H1 (cell line): ENCODE data around the gene FAM200B. TPM values are rescaled to one million over a fixed set of nuclear protein-coding genes. Genes with fewer than 3 reads are reported as not detected.

Experiments used
- CTCF ChIA-PET: fragments of 300-600 bp; sonication (Branson Sonifier 250); formaldehyde crosslinking; loops from one replicate; lab custom pipeline; 2021; ENCODE audit not compliant: partially characterized antibody; lab: Charles Lee
- POLR2A ChIA-PET: fragments of 300-600 bp; sonication (Branson Sonifier 250); formaldehyde crosslinking; loops from one replicate; lab custom pipeline; 2021; ENCODE audit warnings: inconsistent platforms; ENCODE audit not compliant: partially characterized antibody; lab: Charles Lee
- DNase-seq, 2 experiments: peaks; one replicate each; pipeline versions ENCODE4 v3.0.0 to v3.0.0-alpha.2; 2010 to 2022; ENCODE audit warnings: low spot score in 2 of 2, low read depth in 1 of 2, mixed read lengths in 1 of 2
- FAIRE-seq: peaks from 2 replicates; lab custom pipeline; 2011; peaks lifted over from hg19 to GRCh38; lab: Jason Lieb, UNC
- H2AFZ ChIP-seq: 2 replicates; pipeline ENCODE4 v1.8.1; 2012; ENCODE audit warnings: low read length, inconsistent platforms
- H2AK5ac ChIP-seq: 2 replicates; pipeline ENCODE4 v1.6.1; 2013; ENCODE audit warnings: low read depth, low read length
- H2BK120ac ChIP-seq: replicated peaks from 2 replicates; pipeline ENCODE3; 2013; ENCODE audit warnings: low read depth, low read length, inconsistent platforms
- H2BK12ac ChIP-seq: 2 replicates; pipeline ENCODE4 v1.6.1; 2013; ENCODE audit warnings: low read depth, low read length
- H2BK15ac ChIP-seq: 2 replicates; pipeline ENCODE4 v1.6.1; 2013; ENCODE audit warnings: low read length
- H2BK20ac ChIP-seq: 2 replicates; pipeline ENCODE4 v1.6.1; 2013; ENCODE audit warnings: low read length
- H2BK5ac ChIP-seq: 2 replicates; pipeline ENCODE4 v1.6.1; 2013; ENCODE audit warnings: low read depth, low read length
- H3K14ac ChIP-seq: 2 replicates; pipeline ENCODE4 v1.6.1; 2013; ENCODE audit warnings: inconsistent platforms; ENCODE audit not compliant: insufficient read length
- H3K18ac ChIP-seq: 2 replicates; pipeline ENCODE4 v1.6.1; 2013; ENCODE audit warnings: low read length; ENCODE audit errors: extremely low read depth
- H3K23ac ChIP-seq: 2 replicates; pipeline ENCODE4 v1.6.1; 2013; ENCODE audit warnings: inconsistent platforms; ENCODE audit not compliant: insufficient read length
- H3K23me2 ChIP-seq: 2 replicates; pipeline ENCODE4 v1.6.1; 2013; ENCODE audit warnings: low read depth, low read length
- H3K27ac ChIP-seq: 2 replicates; pipeline ENCODE4 v1.6.1; 2011; ENCODE audit warnings: low read depth, low read length, inconsistent platforms
- H3K27me3 ChIP-seq, 4 experiments: replicated peaks in 1 of 4; 1 replicate in 1 of 4; 2 replicates in 3 of 4; pipeline versions ENCODE4 v1.6.1 to v1.8.1; 2011 to 2013; ENCODE audit warnings: low read length in 3 of 4, mild to moderate bottlenecking in 3 of 4, inconsistent platforms in 2 of 4, mixed read lengths in 2 of 4, moderate library complexity in 1 of 4; ENCODE audit not compliant: control insufficient read depth in 3 of 4, insufficient read depth in 3 of 4; ENCODE audit errors: extremely low read depth in 1 of 4
- H3K36me3 ChIP-seq, 4 experiments: 2 replicates each; pipeline versions ENCODE4 v1.6.1 to v1.8.1; 2011 to 2013; ENCODE audit warnings: mild to moderate bottlenecking in 4 of 4, low read length in 3 of 4, moderate library complexity in 2 of 4, control low read depth in 1 of 4, inconsistent platforms in 1 of 4; ENCODE audit not compliant: insufficient read depth in 4 of 4, control insufficient read depth in 2 of 4
- H3K4ac ChIP-seq: replicated peaks from 2 replicates; pipeline ENCODE3; 2013; ENCODE audit warnings: low read length, low read depth, mixed read lengths, inconsistent platforms; ENCODE audit not compliant: insufficient read length
- H3K4me1 ChIP-seq, 4 experiments: replicated peaks in 1 of 4; 1 replicate in 1 of 4; 2 replicates in 3 of 4; pipeline versions ENCODE4 v1.6.1 to v1.8.1; 2011 to 2013; ENCODE audit warnings: low read length in 3 of 4, inconsistent platforms in 2 of 4, mixed read lengths in 1 of 4; ENCODE audit not compliant: insufficient read depth in 4 of 4, control insufficient read depth in 3 of 4
- H3K4me2 ChIP-seq, 2 experiments: 2 replicates each; pipeline versions ENCODE4 v1.6.1 to v1.8.1; 2011 to 2013; ENCODE audit warnings: low read depth in 2 of 2, low read length in 2 of 2, control low read depth in 1 of 2, inconsistent platforms in 1 of 2, mild to moderate bottlenecking in 1 of 2; ENCODE audit not compliant: insufficient read depth in 1 of 2
- H3K4me3 ChIP-seq, 4 experiments: fragments of 200-600, 300-600 bp in 1 of 4; sonication (generic), shearing (Covaris generic), sonication (Bioruptor Twin) in 1 of 4; 2 replicates each; pipeline versions ENCODE4 v1.5.1 to v1.8.1; 2011 to 2016; ENCODE audit warnings: low read length in 4 of 4, low read depth in 3 of 4, control low read depth in 2 of 4, inconsistent platforms in 2 of 4, mild to moderate bottlenecking in 2 of 4, mixed read lengths in 1 of 4, moderate library complexity in 1 of 4; ENCODE audit not compliant: insufficient read depth in 2 of 4; ENCODE audit errors: extremely low read depth in 1 of 4
- H3K56ac ChIP-seq: replicated peaks from 2 replicates; pipeline ENCODE3; 2013; ENCODE audit warnings: low read depth, mild to moderate bottlenecking, mixed read lengths, low read length, inconsistent platforms; ENCODE audit not compliant: insufficient read length
- H3K79me1 ChIP-seq: 2 replicates; pipeline ENCODE4 v1.6.1; 2013; ENCODE audit warnings: low read depth, low read length, control low read depth
- H3K79me2 ChIP-seq, 2 experiments: 2 replicates each; pipeline versions ENCODE4 v1.6.1 to v1.8.1; 2012 to 2013; ENCODE audit warnings: low read length in 2 of 2, mild to moderate bottlenecking in 2 of 2, inconsistent platforms in 1 of 2; ENCODE audit not compliant: insufficient read depth in 2 of 2, control insufficient read depth in 1 of 2
- H3K9ac ChIP-seq, 4 experiments: replicated peaks in 1 of 4; 1 replicate in 1 of 4; 2 replicates in 3 of 4; pipeline versions ENCODE4 v1.6.1 to v1.8.1; 2011 to 2013; ENCODE audit warnings: low read depth in 3 of 4, low read length in 3 of 4, control low read depth in 2 of 4, mild to moderate bottlenecking in 2 of 4, moderate library complexity in 2 of 4, inconsistent platforms in 1 of 4; ENCODE audit errors: extremely low read depth in 1 of 4
- H3K9me3 ChIP-seq, 2 experiments: 2 replicates each; pipeline versions ENCODE4 v1.6.1 to v1.8.1; 2012 to 2013; ENCODE audit warnings: mild to moderate bottlenecking in 2 of 2, moderate library complexity in 2 of 2, control low read depth in 1 of 2, inconsistent platforms in 1 of 2, low read depth in 1 of 2, low read length in 1 of 2, mixed read lengths in 1 of 2; ENCODE audit not compliant: insufficient read depth in 2 of 2
- H4K20me1 ChIP-seq, 2 experiments: replicated peaks in 1 of 2; 2 replicates each; pipeline versions ENCODE3 to v1.8.1; 2011 to 2013; ENCODE audit warnings: inconsistent platforms in 2 of 2, low read length in 2 of 2, mild to moderate bottlenecking in 1 of 2; ENCODE audit not compliant: insufficient read depth in 2 of 2, control insufficient read depth in 1 of 2
- H4K5ac ChIP-seq: 2 replicates; pipeline ENCODE4 v1.6.1; 2013; ENCODE audit warnings: low read length, low read depth, mixed read lengths, inconsistent platforms; ENCODE audit not compliant: insufficient read length
- H4K8ac ChIP-seq: 2 replicates; pipeline ENCODE4 v1.8.0; 2013; ENCODE audit warnings: mild to moderate bottlenecking, moderate library complexity, low read length, inconsistent platforms; ENCODE audit not compliant: insufficient read depth; ENCODE audit errors: extremely low read depth
- H4K91ac ChIP-seq: replicated peaks from 2 replicates; pipeline ENCODE3; 2013; ENCODE audit warnings: low read length, mixed read lengths, inconsistent platforms; ENCODE audit not compliant: insufficient read length
- ASH2L ChIP-seq: fragments of 200-600, 300-600 bp; sonication (generic); IDR thresholded peaks from one replicate; pipeline ENCODE4 v1.7.1; 2017; ENCODE audit warnings: low read length
- CEBPB ChIP-seq: IDR thresholded peaks from 2 replicates; pipeline ENCODE4 v1.6.1; 2012; ENCODE audit warnings: low read depth, low read length
- CREB1 ChIP-seq: IDR thresholded peaks from 2 replicates; pipeline ENCODE4 v1.6.1; 2012; ENCODE audit warnings: inconsistent platforms
- CTBP2 ChIP-seq: IDR thresholded peaks from 2 replicates; pipeline ENCODE4 v1.7.0; 2011; ENCODE audit warnings: borderline replicate concordance, mild to moderate bottlenecking, moderate library complexity, mixed read lengths, low read length; ENCODE audit not compliant: insufficient read depth, insufficient read length
- JUN ChIP-seq: IDR thresholded peaks from 2 replicates; pipeline ENCODE4 v1.6.1; 2011; ENCODE audit warnings: low read depth, mild to moderate bottlenecking, improper control_type of control experiment, low read length
- MAFK ChIP-seq: IDR thresholded peaks from 2 replicates; pipeline ENCODE4 v1.6.1; 2012; ENCODE audit warnings: low read depth, mild to moderate bottlenecking, improper control_type of control experiment, low read length
- MAX ChIP-seq: IDR thresholded peaks from 2 replicates; pipeline ENCODE4 v1.6.1; 2012; ENCODE audit warnings: inconsistent platforms
- NRF1 ChIP-seq: IDR thresholded peaks from 2 replicates; pipeline ENCODE4 v1.6.1; 2011; ENCODE audit warnings: mild to moderate bottlenecking, low read depth, low read length, improper control_type of control experiment
- POU5F1 ChIP-seq: IDR thresholded peaks from 2 replicates; pipeline ENCODE4 v1.6.1; 2011; ENCODE audit warnings: low read depth, mild to moderate bottlenecking, low read length, moderate library complexity
- RAD21 ChIP-seq, 2 experiments: IDR thresholded peaks in 1 of 2; conservative IDR thresholded peaks in 1 of 2; 2 replicates each; pipeline ENCODE4 v1.6.1; 2011; ENCODE audit warnings: low read depth in 2 of 2, low read length in 2 of 2, improper control_type of control experiment in 1 of 2, inconsistent platforms in 1 of 2, mild to moderate bottlenecking in 1 of 2, moderate library complexity in 1 of 2
- RBBP5 ChIP-seq: IDR thresholded peaks from 2 replicates; pipeline ENCODE4 v1.7.1; 2012; ENCODE audit warnings: low read depth, mild to moderate bottlenecking, inconsistent platforms, low read length, moderate library complexity, borderline replicate concordance
- RXRA ChIP-seq: IDR thresholded peaks from 2 replicates; pipeline ENCODE4 v1.6.1; 2011; ENCODE audit warnings: low read depth, mild to moderate bottlenecking, low read length, moderate library complexity; ENCODE audit not compliant: insufficient read depth
- SP1 ChIP-seq: IDR thresholded peaks from 2 replicates; pipeline ENCODE4 v1.6.1; 2011; ENCODE audit warnings: low read depth, low read length
- YY1 ChIP-seq: IDR thresholded peaks from 2 replicates; pipeline ENCODE4 v1.6.1; 2011; ENCODE audit warnings: low read depth, mild to moderate bottlenecking, low read length
- ZNF274 ChIP-seq: IDR thresholded peaks from 2 replicates; pipeline ENCODE4 v1.7.0; 2012; ENCODE audit warnings: low read length, borderline replicate concordance; ENCODE audit errors: extremely low read depth
- WGBS, 2 experiments: shearing (Covaris generic) in 1 of 2; methylation state at CpG; one replicate each; pipeline versions ENCODE4 v1.1.6 to v1.1.7; 2013 to 2015; ENCODE audit warnings: low lambda C conversion rate in 2 of 2, mixed read lengths in 2 of 2, inconsistent platforms in 1 of 2, low coverage in 1 of 2, missing lambda C conversion rate in 1 of 2; ENCODE audit not compliant: insufficient replicate concordance in 2 of 2, insufficient coverage in 1 of 2, insufficient read length in 1 of 2; ENCODE audit errors: extremely low coverage in 1 of 2, missing lambda C conversion rate in 1 of 2; 5-methylcytosine and 5-hydroxymethylcytosine counted together
- polyA plus RNA-seq, 7 experiments: library from polyadenylated mRNA; depleted of rRNA in 3 of 7; stranded (reverse) in 5 of 7; unstranded in 2 of 7; fragments of >200 nt in 5 of 7; fragments of 200-250 nt in 2 of 7; gene quantifications; 1 replicate in 5 of 7; 2 replicates in 1 of 7; 4 replicates in 1 of 7; pipeline versions ENCODE4 v1.2.1 to v1.2.3, GENCODE V29; 2011 to 2013; ENCODE audit warnings: missing spikeins in 2 of 7, mixed read lengths in 2 of 7
- total RNA-seq: library from RNA; stranded (reverse); fragmentation: NEBNext Ultra II Directional; extraction: Animal tissue kit (Norgen Biotek cat#: 25700); gene quantifications from 2 replicates; pipeline ENCODE4 v1.2.1, GENCODE V29; 2021

The FAM200B gene
- total and polyA plus RNA-seq, 2 of the 8 experiments (the other 6 are each of a cell fraction or from before 2014, with no cell fraction given) = 10.7 to 23.7 TPM

DNA sequence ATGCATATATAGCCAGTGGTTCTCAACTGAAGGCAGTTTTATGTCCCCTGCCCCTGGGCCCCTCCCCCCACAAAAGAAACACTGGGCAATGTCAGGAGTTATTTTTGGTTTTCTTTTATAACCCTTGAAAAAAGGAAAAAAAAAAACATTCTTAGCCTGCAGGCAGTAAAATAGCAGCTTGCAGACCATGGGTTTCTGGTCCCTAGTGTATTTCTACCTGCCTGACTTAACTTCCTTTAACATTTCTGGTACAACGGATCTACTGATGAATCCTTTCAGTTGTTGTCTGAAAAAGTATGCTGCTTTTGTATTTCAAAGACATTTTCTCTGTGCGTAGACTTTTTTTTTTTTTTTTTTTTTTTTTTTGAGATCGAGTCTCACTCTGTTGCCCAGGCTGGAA is 11.1 kb upstream of the FAM200B start:
- H2AK5ac ChIP-seq = no peak overlapping the region
- H3K4me1 ChIP-seq = no peaks in the 10 kb centered on the region
- TF ChIP-seq POU5F1 (no peak), RBBP5 (no peak), CTBP2 (no peak), MAX (no peak), CREB1 (no peak), ZNF274 (no peak), JUN (no peak), NRF1 (no peak), RXRA (no peak), CEBPB (no peak), RAD21 (IDR thresholded peaks at IDR 0.05 in 1 of 2, conservative IDR thresholded peaks at IDR 0.05 in 1 of 2; ENCODE audit: low read depth in 2 of 2, low read length in 2 of 2) (no peak), ASH2L (no peak), SP1 (no peak), YY1 (no peak), MAFK (no peak)

More for the DNA sequence above, 11.1 kb upstream of the FAM200B start:
- Histone ChIP-seq H3K79me2 (peaks cover 0 to 36% of the 10 kb centered on the region in 2 experiments; a peak in 3 of 4 replicates), H4K91ac (no peak overlapping the region), H3K27me3 (no peaks in the 10 kb centered on the region), H2BK12ac (no peak overlapping the region), H3K9ac (no peak overlapping the region), H3K9me3 (no peaks in the 10 kb centered on the region), H3K27ac (no peak overlapping the region), H3K56ac (no peak overlapping the region), H3K4me2 (no peak overlapping the region), H4K5ac (no peak overlapping the region), H2BK120ac (no peak overlapping the region), H3K36me3 (peaks cover 0 to 26% (median 8%) of the 10 kb centered on the region in 4 experiments; a peak in 6 of 8 replicates), H2BK15ac (no peak overlapping the region), H2BK5ac (no peak overlapping the region), H2AFZ (no peak overlapping the region), H3K23me2 (no peaks in the 10 kb centered on the region), H3K23ac (no peak overlapping the region), H3K14ac (no peak overlapping the region), H4K20me1 (peaks cover 0 to 4% of the 10 kb centered on the region in 2 experiments), H3K79me1 (no peaks in the 10 kb centered on the region), H3K18ac (no peak overlapping the region), H2BK20ac (no peak overlapping the region), H3K4ac (no peak overlapping the region), H3K4me3 (no peak overlapping the region), H4K8ac (no peak overlapping the region)
- FAIRE-seq = no peak
- DNase-seq = no peak
- POLR2A ChIA-PET = interaction anchor here (0.8 to 0.9 kb wide), 3 partner anchors 10 to 16 kb away, joined by 3 read pairs; partner anchors contain the start of gene FBXL5
- 84% methylated on average over 2 of the region's 3 CpGs; no CpG with 5 or more reads in 1 of the 2 experiments for WGBS, 2 experiments
- CTCF ChIA-PET = interaction anchor here (0.7 to 1.2 kb wide), 2 partner anchors 11 to 12 kb away, joined by 3 read pairs; no protein-coding TSS in a partner anchor
